ENCODE results near the gene GGCX. TPM values are rescaled to one million over a fixed set of nuclear protein-coding genes. Genes with fewer than 3 reads are reported as not detected.

GGCX gene
- total and polyA plus RNA-seq, 2 of the 13 experiments (the other 11 are each of a cell fraction or from before 2014, with no cell fraction given): 72.5 to 103 TPM

DNA sequence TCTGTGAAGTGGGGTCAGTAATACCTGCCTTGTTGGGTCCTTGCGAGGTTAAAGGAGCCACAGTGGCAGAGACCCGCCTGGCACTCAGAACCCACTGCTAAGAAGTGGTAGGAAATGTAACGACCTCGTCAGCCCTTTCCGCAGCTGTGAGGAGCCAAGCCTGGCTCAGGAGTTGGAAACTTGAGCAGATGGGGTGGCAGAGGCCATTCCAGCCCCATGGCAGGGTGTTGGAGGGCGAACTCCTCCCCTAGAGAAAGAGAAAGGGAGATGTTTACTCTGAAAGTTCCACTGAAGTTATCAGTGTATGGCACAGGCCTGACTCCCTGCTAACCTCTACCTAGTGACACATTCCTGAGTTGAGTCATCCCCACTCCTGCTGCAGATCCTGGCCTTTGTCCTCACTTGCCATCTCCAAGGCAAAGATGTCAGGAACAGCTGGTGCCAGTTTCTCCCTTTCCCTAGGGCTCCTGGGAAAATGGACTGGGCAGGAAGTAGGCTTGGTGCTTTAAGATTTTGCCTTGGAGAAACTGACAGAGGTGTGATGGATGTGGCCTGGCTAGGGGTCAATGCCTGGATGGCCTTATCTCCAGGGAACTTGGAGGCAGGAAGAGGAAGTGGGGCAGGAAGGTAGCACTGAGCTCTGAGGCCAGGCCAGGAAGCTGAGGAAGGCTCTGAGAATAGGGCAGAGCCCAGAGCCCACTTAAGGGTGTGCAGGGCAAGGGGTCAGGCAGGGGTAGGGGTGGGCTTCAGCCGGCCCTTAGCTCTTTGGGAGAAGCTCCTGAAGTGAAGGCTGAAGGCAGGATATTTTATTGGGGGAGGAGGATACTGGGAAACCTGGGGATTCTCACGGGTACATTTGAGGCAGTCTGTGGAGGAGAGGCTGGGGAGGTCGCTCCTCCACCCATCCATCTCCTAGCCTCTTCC, 23.8 kb upstream of the GGCX start (continued):
- TF ChIP-seq, protein P1, sequence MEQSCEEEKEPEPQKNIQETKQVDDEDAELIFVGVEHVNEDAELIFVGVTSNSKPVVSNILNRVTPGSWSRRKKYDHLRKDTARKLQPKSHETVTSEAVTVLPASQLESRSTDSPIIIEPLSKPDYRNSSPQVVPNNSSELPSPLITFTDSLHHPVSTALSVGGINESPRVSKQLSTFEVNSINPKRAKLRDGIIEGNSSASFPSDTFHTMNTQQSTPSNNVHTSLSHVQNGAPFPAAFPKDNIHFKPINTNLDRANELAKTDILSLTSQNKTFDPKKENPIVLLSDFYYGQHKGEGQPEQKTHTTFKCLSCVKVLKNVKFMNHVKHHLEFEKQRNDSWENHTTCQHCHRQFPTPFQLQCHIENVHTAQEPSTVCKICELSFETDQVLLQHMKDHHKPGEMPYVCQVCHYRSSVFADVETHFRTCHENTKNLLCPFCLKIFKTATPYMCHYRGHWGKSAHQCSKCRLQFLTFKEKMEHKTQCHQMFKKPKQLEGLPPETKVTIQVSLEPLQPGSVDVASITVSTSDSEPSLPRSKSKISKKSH (CRISPR knock-in tag; IDR thresholded peaks at IDR 0.05; ENCODE audit: borderline replicate concordance): peak; percentile 12; the same call in 1 of the 2 replicates
- TF ChIP-seq ARNTL (CRISPR knock-in tag; IDR thresholded peaks at IDR 0.05) (0 out of 2 replicates have a peak, but pooled peaks have one; percentile 9), ZNF629 (CRISPR knock-in tag; conservative IDR thresholded peaks at IDR 0.05) (no peak; the same call in 1 of the 2 replicates), SAFB2 (CRISPR knock-in tag; IDR thresholded peaks at IDR 0.05; ENCODE audit: borderline replicate concordance, low read depth) (peak; percentile 63; the same call in 1 of the 2 replicates), ZNF205 (CRISPR knock-in tag; IDR thresholded peaks at IDR 0.05) (peak; percentile 70; the same call in 1 of the 2 replicates), RCOR2 (CRISPR knock-in tag; IDR thresholded peaks at IDR 0.05) (peak; percentile 64), IKZF4 (CRISPR knock-in tag; IDR thresholded peaks at IDR 0.05; ENCODE audit: borderline replicate concordance, low read depth, not compliant biosample characterization) (no peak), HOXD1 (CRISPR knock-in tag; IDR thresholded peaks at IDR 0.05) (peak; percentile 91), ZNF292 (CRISPR knock-in tag; IDR thresholded peaks at IDR 0.05; ENCODE audit: borderline replicate concordance, low read depth) (peak; percentile 88), SAP130 (CRISPR knock-in tag; IDR thresholded peaks at IDR 0.05; ENCODE audit: low read depth) (peak; percentile 98), TSC22D2 (CRISPR knock-in tag; IDR thresholded peaks at IDR 0.05; ENCODE audit: borderline replicate concordance) (no peak), MIXL1 (CRISPR knock-in tag; IDR thresholded peaks at IDR 0.05) (peak; percentile 35; the same call in 1 of the 2 replicates), POLR2AphosphoS2 (IDR thresholded peaks at IDR 0.05; ENCODE audit: low read depth, low read length) (peak; percentile 88), ZBTB21 (CRISPR knock-in tag; IDR thresholded peaks at IDR 0.05) (0 out of 2 replicates have a peak, but pooled peaks have one; percentile 28), ZNF619 (CRISPR knock-in tag; IDR thresholded peaks at IDR 0.05) (peak; percentile 92), AHR (CRISPR knock-in tag; IDR thresholded peaks at IDR 0.05) (no peak), RAD21 (CRISPR knock-in tag; IDR thresholded peaks at IDR 0.05) (no peak), ZNF44 (CRISPR knock-in tag; IDR thresholded peaks at IDR 0.05) (peak; percentile 35; the same call in 1 of the 2 replicates), ZNF614 (CRISPR knock-in tag; IDR thresholded peaks at IDR 0.05; ENCODE audit: borderline replicate concordance) (peak; percentile 94), ATF7 (IDR thresholded peaks at IDR 0.05) (peak; percentile 53; the same call in 1 of the 2 replicates), ATF7 (CRISPR knock-in tag; IDR thresholded peaks at IDR 0.05) (no peak), ZMYM3 (CRISPR knock-in tag; IDR thresholded peaks at IDR 0.05) (peak; percentile 96), ZNF331 (CRISPR knock-in tag; IDR thresholded peaks at IDR 0.05) (peak; percentile 71), ZNF720 (CRISPR knock-in tag; IDR thresholded peaks at IDR 0.05) (0 out of 2 replicates have a peak, but pooled peaks have one; percentile 22)
- TF ChIP-seq, protein P2, sequence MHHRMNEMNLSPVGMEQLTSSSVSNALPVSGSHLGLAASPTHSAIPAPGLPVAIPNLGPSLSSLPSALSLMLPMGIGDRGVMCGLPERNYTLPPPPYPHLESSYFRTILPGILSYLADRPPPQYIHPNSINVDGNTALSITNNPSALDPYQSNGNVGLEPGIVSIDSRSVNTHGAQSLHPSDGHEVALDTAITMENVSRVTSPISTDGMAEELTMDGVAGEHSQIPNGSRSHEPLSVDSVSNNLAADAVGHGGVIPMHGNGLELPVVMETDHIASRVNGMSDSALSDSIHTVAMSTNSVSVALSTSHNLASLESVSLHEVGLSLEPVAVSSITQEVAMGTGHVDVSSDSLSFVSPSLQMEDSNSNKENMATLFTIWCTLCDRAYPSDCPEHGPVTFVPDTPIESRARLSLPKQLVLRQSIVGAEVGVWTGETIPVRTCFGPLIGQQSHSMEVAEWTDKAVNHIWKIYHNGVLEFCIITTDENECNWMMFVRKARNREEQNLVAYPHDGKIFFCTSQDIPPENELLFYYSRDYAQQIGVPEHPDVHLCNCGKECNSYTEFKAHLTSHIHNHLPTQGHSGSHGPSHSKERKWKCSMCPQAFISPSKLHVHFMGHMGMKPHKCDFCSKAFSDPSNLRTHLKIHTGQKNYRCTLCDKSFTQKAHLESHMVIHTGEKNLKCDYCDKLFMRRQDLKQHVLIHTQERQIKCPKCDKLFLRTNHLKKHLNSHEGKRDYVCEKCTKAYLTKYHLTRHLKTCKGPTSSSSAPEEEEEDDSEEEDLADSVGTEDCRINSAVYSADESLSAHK (CRISPR knock-in tag; IDR thresholded peaks at IDR 0.05; ENCODE audit: borderline replicate concordance): no peak; the same call in 1 of the 2 replicates
- TF ChIP-seq, protein P3, sequence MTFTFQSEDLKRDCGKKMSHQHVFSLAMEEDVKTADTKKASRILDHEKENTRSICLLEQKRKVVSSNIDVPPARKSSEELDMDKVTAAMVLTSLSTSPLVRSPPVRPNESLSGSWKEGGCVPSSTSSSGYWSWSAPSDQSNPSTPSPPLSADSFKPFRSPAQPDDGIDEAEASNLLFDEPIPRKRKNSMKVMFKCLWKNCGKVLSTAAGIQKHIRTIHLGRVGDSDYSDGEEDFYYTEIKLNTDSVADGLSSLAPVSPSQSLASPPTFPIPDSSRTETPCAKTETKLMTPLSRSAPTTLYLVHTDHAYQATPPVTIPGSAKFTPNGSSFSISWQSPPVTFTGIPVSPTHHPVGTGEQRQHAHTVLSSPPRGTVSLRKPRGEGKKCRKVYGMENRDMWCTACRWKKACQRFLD (CRISPR knock-in tag; IDR thresholded peaks at IDR 0.05; ENCODE audit: borderline replicate concordance): peak; percentile 81; the same call in 1 of the 2 replicates

All from HepG2 (cell line).